C4-2B (cell line): ENCODE data around the gene CDK12.

Experiments
- CTCF ChIP-seq: fragments of 450-650 bp; conservative IDR thresholded peaks from 2 replicates; pipeline ENCODE4 v1.5.1; 2017; ENCODE audit warnings: mild to moderate bottlenecking
- ZFX ChIP-seq: fragments of 450-650 bp; IDR thresholded peaks from 2 replicates; pipeline ENCODE4 v1.6.1; 2017

GRCh38 chr17:39536468-39536867, 75.2 kb downstream of the CDK12 start:
- TF ChIP-seq CTCF, result no peak
- no peak for TF ChIP-seq ZFX
